ENCODE results near the gene CPLX3. TPM values are rescaled to one million over a fixed set of nuclear protein-coding genes. Genes with fewer than 3 reads are reported as not detected.

Gene CPLX3
- polyA plus RNA-seq, 5 donors: 0.05 to 0.10 TPM; not detected in 3

DNA sequence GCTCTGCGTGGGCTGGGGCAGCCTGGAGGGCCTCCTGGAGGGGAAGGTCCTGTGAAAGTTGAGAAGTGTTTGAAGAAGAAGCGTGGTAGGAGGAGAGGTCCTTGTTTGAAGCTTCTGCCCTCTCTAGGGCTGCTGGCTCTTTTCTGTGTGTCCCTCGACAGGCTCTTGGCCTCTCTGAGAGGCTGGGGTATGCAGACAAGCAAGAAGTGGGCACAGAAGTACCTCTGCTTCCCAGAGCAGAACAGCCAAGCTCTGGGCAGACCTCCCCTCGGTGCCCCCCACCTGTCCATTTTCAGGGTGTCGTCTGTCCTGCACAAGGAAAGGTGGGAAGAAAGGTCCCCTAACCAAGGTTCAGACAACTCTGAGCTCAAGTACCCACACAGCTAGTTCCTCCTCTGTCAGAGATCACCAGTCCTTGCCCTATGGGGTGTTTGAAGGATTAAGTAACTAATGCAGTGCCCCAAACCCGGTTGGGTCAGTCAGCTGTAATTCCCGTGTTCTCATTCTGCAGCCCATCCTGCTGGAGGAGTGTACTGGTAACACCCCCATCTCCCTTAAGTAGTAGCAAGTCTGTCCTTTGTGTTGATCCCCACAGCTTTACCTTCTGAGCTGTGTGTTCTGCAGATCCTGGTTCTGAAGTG is 38.3 kb upstream of the CPLX3 start:
- DNase-seq: no peak

DNA sequence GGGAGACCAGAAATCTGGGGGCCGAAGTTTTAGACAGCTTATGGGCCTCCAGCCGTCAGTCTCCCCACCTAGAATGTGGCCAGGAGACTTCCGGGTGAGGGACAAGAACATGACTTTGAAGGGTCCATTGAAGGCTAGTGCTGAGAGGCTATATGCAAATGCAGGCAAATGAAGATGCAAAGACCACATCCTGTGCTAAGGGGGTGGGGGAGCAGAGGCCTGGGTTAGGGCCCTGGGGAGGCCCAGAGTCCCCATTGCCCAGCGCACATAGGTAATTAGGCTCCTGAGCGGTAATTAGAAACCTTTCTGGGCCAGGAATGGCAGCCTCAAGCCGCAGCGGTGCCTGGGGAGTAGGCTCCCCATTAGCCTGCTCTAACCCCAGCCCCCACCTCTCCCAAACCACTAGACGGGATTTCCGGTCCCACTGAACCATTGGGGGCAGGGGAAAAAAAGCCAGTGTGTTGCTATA is 37.7 kb upstream of the CPLX3 start:
- no peak for DNase-seq

DNA sequence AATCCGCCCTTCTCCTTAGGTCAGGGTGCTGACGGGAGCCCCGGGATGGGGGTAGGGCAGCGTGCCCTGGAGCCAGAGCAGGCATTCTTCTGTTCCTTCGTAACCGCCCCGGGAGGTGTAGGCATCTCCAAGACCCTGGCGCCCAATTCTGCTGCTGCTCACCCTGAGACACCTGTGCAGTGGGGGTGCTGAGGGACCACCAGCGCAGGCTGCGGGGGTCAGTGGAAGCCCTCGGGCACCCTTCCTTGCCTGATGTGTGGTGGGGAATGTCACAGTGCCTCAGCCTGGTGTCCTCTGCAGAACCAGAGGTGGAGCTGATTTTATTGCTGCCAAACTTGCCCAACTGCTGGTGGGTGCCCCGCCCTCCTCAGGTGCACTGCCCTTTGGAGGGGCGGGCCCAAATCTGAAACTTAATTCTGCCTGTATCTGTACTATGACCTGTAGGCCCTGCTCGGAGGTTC is 37.2 kb upstream of the CPLX3 start:
- DNase-seq: no peak

DNA sequence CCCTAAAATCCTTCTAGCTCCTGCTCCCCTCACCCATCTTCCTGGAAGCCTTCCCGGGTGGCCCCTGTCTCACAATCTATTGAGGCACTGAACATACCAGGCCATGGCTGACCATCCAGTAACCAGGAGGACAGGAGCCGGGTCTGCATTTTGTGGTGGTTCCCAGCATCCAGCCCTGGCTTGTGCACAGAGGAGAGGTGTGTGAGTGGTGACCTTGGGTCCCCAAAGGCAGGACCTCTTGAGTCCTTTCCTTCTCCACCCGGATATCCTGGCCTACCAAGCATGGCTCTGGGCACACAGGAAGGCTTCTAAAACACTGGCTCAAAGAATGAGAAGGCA is 36.7 kb upstream of the CPLX3 start:
- no peak for DNase-seq

DNA sequence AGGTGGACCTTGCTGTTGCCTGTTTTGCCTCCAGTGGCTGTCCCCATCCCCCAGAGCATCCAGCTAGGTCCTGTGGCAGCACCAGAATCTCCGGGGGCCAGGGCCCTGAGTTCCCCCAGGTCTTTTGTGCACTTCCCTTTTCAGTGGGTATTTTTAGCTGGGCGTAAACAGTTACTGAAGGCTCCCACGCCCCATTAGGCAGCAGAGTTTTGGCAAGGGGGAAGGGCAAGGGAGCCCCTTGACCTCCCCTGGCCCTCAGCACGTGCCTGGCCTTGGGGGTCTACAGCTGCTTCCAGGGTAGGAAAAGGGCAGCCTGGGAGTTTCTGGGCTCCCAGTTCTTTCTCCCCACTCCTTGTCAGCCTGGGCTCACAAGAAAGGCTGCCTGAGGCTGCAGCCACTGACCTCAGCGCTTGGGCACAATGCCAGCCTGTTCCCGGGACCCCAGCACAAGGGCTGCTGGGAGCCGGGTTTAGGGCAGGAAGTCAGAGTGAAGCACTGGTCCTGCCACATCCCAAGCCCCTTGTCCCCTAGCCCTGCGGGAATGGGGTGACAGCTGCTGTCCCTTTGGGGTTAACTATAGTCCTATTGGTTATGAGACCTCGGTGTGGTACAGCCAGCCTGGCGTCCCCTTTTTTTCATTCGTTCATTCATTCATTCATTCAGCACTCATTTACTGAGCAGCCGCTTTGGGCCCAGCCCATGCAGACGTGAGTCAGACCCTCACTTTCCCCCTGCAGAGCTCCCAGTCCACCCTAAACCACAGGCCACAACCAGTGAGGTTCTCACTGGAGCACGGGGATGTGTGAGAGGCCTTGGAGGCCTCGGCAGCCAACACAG is 36.1 kb upstream of the CPLX3 start:
- peak; percentile 55 to 66 for DNase-seq

DNA sequence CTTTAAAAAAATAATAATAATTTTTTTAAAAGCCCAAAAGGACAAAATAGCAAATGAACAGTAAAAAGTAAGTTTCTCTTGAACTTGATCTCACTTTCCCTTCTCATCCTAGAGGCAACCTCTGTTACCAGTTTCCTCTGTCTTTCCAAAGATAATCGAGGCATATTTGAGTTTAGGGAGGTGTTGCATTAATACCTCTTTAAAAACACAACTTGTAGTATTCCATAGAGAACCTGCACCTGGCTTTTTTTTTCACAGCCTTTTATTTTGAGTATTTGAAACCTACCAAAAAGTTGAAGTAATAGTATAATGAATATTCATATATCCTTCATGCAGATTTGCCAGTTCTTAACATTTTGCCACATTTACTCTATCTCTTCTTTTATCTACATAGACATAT is 35.4 kb upstream of the CPLX3 start:
- no peak for DNase-seq

DNA sequence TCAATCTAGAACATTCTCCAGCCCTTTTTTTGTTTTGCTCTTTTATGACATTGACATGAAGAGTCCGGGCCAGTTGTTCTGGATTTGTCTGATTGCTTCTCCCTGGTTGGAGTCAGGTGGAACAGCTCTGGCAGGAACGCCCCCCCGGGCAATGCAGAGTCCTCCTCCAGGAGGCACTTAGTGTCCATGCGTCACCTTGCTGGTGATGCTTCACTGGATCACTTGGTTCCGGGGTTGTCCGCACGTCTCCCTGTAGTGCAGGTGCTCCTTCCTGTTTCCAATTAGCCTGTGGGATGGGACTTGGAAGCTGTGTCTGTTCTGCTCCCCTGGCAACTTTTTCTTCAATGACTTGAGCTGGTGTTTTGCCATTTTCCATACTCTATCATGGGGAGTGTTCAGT is 34.8 kb upstream of the CPLX3 start:
- no peak for DNase-seq

DNA sequence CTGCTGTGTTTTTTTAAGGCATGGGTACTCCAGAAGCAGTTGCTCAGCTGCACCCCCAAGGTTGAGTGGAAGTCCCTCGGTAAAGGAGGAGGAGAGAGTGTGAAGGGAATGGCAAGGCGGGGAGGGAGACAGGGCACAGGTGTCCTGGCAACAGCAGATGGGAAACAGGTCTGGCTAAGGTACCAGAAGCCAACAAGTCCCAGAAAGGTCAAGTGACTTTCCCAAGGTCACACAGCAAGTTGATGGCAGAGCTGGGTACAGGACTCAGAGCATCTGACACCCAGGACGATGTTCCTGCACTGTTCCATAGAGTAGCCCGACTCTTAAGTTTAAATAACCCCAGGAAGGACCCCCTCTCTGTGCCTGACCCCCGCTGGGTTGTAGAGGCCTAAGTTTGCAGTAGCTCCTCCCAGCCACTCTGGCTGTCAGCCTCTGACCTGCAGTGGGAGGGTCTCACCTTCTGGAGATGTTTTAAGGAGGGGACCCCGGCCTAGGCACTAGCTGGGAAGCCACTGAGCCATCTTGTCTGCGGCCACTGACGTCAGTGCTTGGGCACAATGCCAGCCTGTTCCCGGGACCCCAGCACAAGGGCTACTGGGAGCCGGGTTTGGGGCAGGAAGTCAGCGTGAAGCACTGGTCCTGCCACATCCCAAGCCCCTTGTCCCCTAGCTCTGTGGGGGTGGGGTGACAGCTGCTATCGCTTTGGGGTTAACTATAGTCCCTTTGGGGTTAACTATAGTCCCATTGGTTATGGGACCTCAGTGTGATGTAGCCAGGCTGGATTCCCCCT is 34.0 kb upstream of the CPLX3 start:
- no peak for DNase-seq

DNA sequence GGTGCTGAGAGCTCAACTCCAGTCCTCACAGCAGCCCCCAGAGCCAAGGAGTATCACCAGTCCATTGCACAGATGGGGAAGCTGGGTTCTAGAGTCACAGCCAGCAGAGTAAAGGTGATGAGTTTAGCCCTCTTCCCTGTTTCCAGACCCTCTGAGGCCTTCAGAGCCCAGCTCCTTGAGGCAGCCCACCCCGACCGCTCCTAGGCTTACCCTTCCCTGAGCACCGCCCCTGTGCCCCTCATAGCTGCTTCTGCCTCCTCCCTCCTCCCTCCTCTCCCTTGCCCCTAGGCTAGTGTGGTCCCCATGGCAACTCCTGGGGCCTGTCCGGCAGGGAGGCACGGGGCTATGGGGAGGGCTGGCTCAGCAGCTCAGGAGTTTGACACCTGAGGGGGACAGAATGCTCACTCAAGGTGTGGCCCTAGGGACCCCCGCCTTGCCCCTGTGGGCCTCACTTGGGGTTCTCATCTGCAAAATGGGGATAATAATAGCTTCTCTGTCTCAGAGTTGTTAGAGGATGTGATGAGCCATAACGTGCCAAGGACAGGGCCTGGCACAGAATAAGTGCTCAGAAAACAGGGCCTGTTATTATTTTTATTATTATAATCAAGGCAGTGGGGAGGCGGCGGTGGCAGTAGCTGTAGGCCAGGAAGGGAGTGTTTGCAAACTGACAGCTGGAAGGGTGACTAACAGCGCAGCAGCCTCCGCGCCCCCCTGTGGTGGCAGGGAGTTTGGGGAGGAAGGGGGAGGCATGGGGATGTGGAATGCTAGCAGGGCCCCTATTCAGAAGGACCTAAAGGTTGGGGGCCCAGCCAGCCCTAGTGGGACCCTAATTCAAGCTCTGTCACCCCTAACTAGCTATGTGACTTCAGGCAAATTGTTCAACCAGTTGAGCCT is 33.0 kb upstream of the CPLX3 start:
- DNase-seq: no peak

DNA sequence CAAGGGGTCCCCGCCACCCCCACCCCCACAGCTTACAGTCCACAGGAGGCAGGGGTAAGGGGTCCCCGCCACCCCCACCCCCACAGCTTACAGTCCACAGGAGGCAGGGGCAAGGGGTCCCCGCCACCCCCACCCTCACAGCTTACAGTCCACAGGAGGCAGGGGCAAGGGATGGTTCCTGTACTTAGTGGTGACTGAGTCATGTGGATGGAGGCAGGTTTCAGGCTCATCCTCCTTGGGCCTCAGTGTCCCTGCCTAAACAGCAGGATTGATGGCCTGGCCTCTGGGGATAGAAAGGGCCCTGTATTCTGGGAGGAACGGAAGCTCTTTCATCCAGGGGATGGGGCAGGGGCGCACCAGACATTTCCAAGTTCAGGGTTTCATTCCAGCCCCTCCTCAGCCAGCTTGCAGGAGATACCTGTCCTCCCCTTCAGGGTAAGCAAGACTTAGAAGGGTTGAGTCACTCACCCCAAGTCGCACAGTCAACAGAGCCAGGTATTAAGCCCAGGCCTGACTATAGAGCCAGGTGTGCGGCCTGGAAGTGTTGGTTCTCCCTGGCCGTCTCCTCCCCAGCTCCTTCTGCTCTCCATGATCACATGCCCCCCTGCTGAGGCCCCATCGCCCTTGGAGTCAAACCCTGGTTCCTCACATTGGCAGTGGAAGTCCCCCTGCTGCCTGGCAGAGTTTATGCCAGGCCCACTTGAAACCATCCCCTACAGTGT is 32.0 kb upstream of the CPLX3 start:
- DNase-seq: no peak

DNA sequence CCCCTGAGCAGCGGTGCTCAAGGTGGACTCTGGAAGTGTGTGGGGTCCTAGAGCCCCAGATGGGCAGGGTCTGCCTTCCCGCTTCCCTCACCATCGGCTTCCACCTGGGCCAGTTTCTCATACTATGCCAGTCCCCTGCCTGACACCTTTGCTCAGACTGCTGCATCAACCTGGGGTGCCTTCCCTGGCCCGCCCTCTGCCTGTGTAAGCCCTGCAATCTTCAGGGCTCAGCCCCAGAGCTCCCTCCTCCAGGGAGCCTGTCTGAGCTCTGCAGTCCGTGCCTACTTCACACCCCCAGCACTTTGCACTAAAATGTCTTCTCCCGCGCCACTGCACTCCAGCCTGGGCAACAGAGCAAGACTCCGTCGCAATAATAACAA is 31.5 kb upstream of the CPLX3 start:
- DNase-seq: no peak

DNA sequence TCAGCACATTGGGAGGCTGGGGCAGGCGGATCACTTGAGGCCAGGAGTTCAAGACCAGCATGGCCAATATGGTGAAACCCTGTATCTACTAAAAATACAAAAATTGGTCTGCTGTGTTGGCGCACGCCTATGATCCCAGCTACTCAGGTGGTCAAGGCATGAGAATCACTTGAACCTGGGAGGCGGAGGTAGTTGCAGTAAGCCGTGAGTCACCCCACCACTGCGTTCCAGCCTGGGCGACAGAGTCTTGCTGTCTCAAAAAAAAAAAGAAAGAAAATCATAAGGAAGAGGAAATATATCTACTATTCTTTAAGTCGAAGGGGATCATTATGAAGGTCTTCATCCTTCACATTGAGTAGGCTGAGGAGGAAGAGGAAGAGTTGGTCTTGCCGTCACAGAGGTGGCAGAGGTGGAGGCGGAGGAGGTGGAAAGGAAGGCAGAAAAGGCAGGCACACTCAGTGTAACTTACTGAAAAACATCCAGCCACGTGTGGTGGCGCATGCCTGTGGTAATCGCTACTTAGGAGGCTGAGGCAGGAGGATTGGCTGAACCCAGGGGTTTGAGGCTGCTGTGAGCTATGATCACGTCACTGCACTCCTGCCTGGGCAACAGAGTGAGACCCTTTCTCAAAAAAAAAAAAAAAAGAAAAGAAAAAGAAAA is 30.3 kb upstream of the CPLX3 start:
- DNase-seq: no peak

DNA sequence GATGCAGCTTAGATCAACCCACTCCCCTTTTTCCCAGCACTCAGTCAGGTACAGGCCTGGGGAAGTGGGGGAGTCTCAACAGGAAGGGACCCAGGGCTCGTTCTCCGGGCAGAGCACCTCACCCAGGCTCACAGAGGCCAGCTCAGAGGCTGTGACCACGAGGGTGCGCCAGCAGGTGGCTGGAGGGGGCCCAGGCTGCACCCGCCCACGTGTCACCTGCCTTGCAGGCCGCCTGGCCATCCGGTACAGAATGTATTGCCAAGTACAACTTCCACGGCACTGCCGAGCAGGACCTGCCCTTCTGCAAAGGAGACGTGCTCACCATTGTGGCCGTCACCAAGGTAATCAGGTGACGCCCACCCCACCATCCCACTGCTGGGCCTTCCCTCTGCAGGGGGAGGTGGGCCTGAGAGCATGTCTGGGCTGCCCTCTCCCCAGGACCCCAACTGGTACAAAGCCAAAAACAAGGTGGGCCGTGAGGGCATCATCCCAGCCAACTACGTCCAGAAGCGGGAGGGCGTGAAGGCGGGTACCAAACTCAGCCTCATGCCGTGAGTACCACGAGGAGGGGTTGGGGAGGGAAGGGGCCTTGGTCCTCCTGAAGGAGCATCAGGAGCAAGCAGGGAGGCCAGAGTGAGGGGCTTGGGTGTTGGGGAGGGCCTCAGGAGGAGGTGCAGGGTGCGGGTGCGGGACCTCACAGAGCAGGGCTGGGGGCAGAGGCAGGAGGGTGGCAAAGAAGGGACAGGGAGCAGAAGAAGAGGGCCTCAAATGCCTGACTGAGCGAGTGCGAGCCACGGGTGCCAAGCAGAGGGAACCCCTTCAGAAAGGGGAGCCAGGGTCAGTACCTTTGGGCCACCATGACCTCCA is 27.8 kb upstream of the CPLX3 start:
- no peak for DNase-seq

DNA sequence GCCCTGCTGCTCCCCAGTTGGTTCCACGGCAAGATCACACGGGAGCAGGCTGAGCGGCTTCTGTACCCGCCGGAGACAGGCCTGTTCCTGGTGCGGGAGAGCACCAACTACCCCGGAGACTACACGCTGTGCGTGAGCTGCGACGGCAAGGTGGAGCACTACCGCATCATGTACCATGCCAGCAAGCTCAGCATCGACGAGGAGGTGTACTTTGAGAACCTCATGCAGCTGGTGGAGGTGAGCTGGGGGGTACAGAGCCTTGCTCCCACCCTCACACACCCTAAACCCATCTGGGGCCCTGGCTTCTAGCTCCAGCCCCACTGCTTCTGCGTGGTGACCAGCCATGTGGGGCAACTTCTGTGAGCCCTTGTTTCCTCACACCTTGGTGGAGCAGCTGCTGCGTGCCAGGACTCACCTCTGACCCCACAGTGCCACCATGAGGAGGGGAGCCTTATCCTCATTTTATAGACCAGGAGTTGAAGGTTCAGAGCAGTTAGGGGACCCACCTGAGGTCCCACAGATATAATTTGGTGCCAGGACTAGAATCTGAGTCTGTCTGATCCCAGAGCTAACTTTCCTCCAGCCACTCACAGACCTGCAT is 27.1 kb upstream of the CPLX3 start:
- no peak for DNase-seq

DNA sequence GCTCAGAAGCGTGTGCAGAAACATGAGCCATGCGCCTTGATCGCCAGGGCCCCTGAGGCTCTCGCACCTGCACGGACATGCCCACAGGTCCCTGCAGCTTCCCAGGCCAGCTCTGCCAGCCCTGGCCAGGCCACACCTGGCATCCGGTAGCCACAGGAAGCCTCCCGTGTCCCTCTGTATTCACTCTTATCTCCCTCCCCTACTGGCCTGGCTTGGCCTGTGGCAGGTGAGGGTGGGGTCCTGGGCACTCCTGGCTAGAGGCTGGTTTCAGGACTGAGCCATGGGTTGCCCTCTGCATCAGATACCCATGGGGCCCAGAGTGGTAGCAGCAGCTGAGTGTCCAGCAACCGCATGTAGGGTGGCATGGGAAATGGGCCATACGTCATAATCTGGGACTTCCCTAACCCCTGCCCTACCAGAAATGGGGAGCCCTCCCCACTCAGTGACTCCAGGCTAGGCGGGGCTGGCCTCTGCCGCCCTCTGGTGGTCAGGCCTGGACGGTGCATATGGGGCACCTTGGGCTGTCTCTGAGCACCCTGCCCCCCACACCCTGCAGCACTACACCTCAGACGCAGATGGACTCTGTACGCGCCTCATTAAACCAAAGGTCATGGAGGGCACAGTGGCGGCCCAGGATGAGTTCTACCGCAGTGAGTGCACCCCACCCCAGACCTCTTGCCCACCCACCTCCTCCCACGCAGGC is 26.4 kb upstream of the CPLX3 start:
- DNase-seq: no peak

DNA sequence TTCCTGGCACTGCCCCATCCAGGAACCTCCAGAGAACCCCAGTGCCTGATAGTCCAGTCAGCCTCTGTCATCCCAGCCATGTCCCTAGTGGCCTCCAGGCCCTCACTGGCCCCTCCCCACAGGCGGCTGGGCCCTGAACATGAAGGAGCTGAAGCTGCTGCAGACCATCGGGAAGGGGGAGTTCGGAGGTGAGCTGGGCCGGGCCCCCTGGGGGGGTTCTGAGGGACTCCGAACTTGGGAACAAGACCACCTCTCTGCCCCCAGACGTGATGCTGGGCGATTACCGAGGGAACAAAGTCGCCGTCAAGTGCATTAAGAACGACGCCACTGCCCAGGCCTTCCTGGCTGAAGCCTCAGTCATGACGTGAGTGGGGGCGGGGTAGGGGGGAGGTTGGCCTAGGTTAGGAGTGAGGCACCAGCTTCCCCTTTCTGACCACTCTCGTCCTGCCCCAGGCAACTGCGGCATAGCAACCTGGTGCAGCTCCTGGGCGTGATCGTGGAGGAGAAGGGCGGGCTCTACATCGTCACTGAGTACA is 25.8 kb upstream of the CPLX3 start:
- DNase-seq: no peak

DNA sequence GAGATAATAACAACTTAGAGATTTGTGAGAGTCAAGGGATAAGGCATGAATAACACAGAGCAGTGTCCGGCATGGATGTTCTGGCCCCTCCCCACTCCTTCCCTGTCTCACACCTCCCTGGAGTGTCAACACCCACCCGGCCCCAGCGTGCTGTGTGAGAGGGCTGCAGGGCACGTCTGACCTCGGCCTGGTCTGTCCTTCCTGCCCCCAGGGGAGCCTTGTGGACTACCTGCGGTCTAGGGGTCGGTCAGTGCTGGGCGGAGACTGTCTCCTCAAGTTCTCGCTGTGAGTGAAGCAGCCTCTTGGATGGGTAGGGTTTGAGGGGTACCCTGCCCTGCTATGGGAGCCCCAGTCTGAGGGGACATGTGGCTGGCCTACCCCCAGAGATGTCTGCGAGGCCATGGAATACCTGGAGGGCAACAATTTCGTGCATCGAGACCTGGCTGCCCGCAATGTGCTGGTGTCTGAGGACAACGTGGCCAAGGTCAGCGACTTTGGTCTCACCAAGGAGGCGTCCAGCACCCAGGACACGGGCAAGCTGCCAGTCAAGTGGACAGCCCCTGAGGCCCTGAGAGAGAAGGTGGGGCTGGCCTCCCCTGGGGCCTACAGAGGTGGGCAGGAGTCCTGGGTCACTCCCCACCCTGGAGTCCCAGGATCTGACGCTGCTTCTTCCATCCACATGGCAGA is 25.0 kb upstream of the CPLX3 start:
- no peak for DNase-seq

Data from right lung (tissue), 5 donors.